NT2/D1 (cell line): ENCODE data around the gene GDF10.

Source experiments
- DNase-seq: peaks from one replicate; pipeline ENCODE4 v3.0.0-alpha.2; 2011; ENCODE audit warnings: low read depth, low spot score
- H3K27me3 ChIP-seq: 2 replicates; pipeline ENCODE4 v1.6.0; 2011; ENCODE audit warnings: mild to moderate bottlenecking; ENCODE audit not compliant: insufficient read length, insufficient read depth
- H3K36me3 ChIP-seq: 2 replicates; pipeline ENCODE4 v1.6.1; 2011; ENCODE audit warnings: mild to moderate bottlenecking, low read length, mixed read lengths; ENCODE audit not compliant: insufficient read depth, insufficient read length
- H3K4me1 ChIP-seq: 2 replicates; pipeline ENCODE4 v1.5.1; 2011; ENCODE audit not compliant: insufficient read depth, insufficient read length
- H3K4me3 ChIP-seq: 2 replicates; pipeline ENCODE4 v1.5.1; 2011; ENCODE audit warnings: low read depth; ENCODE audit not compliant: insufficient read length
- H3K9ac ChIP-seq: 2 replicates; pipeline ENCODE4 v1.6.0; 2011; ENCODE audit warnings: low read depth; ENCODE audit not compliant: insufficient read length
- H3K9me3 ChIP-seq: 2 replicates; pipeline ENCODE4 v1.5.1; 2011; ENCODE audit warnings: mild to moderate bottlenecking, low read length; ENCODE audit not compliant: insufficient read depth
- SUZ12 ChIP-seq: IDR thresholded peaks from 2 replicates; pipeline ENCODE4 v1.6.1; 2011; ENCODE audit not compliant: insufficient read length, insufficient read depth; ENCODE audit errors: extremely low read depth
- YY1 ChIP-seq: IDR thresholded peaks from 2 replicates; pipeline ENCODE4 v1.6.1; 2011; ENCODE audit not compliant: insufficient read length, insufficient read depth
- ZNF274 ChIP-seq: IDR thresholded peaks from 2 replicates; pipeline ENCODE4 v1.6.1; 2011; ENCODE audit warnings: mild to moderate bottlenecking, low read depth, low read length

GDF10 gene

GRCh38 chr10:47287805-47288204 lies 12.2 kb upstream of the GDF10 start:
- Histone ChIP-seq H3K4me1 (no peaks in the 10 kb centered on the region), H3K9ac (no peak overlapping the region), H3K27me3 (no peaks in the 10 kb centered on the region), H3K36me3 (no peaks in the 10 kb centered on the region), H3K4me3 (no peak overlapping the region), H3K9me3 (no peaks in the 10 kb centered on the region)
- TF ChIP-seq YY1, result no peak
- TF ChIP-seq ZNF274, result no peak
- no peak for TF ChIP-seq SUZ12
- DNase-seq, result no peak

GRCh38 chr10:47288236-47288635 lies 11.8 kb upstream of the GDF10 start:
- Histone ChIP-seq H3K36me3 (no peaks in the 10 kb centered on the region), H3K4me3 (no peak overlapping the region), H3K4me1 (no peaks in the 10 kb centered on the region), H3K9ac (no peak overlapping the region), H3K9me3 (no peaks in the 10 kb centered on the region), H3K27me3 (no peaks in the 10 kb centered on the region)
- TF ChIP-seq SUZ12 (no peak), YY1 (no peak), ZNF274 (no peak)
- DNase-seq, result no peak

GRCh38 chr10:47288916-47289495 lies 11.0 kb upstream of the GDF10 start:
- Histone ChIP-seq H3K4me1 (no peaks in the 10 kb centered on the region), H3K27me3 (no peaks in the 10 kb centered on the region), H3K9me3 (no peaks in the 10 kb centered on the region), H3K36me3 (no peaks in the 10 kb centered on the region), H3K9ac (no peak overlapping the region), H3K4me3 (no peak overlapping the region)
- TF ChIP-seq YY1, result no peak
- TF ChIP-seq ZNF274, result no peak
- TF ChIP-seq SUZ12, result no peak
- DNase-seq, result no peak

- no peaks in the 10 kb centered on the region for H3K27me3 ChIP-seq
- no peak for DNase-seq
- no peak overlapping the region for H3K9ac ChIP-seq
- no peak overlapping the region for H3K4me3 ChIP-seq
- TF ChIP-seq YY1 (no peak), ZNF274 (no peak), SUZ12 (no peak)
- no peaks in the 10 kb centered on the region for H3K36me3 ChIP-seq
- H3K4me1 ChIP-seq, result no peaks in the 10 kb centered on the region
- H3K9me3 ChIP-seq, result no peaks in the 10 kb centered on the region
Observed at GRCh38 chr10:47289921-47290320, 10.1 kb upstream of the GDF10 start.

- no peaks in the 10 kb centered on the region for H3K4me1 ChIP-seq
- no peak overlapping the region for H3K4me3 ChIP-seq
- no peak for DNase-seq
- no peak overlapping the region for H3K9ac ChIP-seq
- no peaks in the 10 kb centered on the region for H3K9me3 ChIP-seq
- TF ChIP-seq SUZ12 (no peak), ZNF274 (no peak)
- no peaks in the 10 kb centered on the region for H3K27me3 ChIP-seq
- H3K36me3 ChIP-seq, result no peaks in the 10 kb centered on the region
Observed at GRCh38 chr10:47290338-47290737, 9.7 kb upstream of the GDF10 start.

- no peaks in the 10 kb centered on the region for H3K36me3 ChIP-seq
- H3K4me1 ChIP-seq, result no peaks in the 10 kb centered on the region
- H3K27me3 ChIP-seq, result no peaks in the 10 kb centered on the region
- no peak overlapping the region for H3K9ac ChIP-seq
- H3K4me3 ChIP-seq, result no peak overlapping the region
- DNase-seq, result no peak
- no peaks in the 10 kb centered on the region for H3K9me3 ChIP-seq
- no peak for TF ChIP-seq YY1
- no peak for TF ChIP-seq SUZ12
- TF ChIP-seq ZNF274, result no peak
Observed at GRCh38 chr10:47291682-47292081, 8.3 kb upstream of the GDF10 start.

GRCh38 chr10:47294057-47294456 lies 5.9 kb upstream of the GDF10 start:
- DNase-seq, result no peak
- Histone ChIP-seq H3K27me3 (peaks cover 6% of the 10 kb centered on the region), H3K4me3 (no peak overlapping the region), H3K4me1 (peaks cover 2% of the 10 kb centered on the region), H3K9me3 (no peaks in the 10 kb centered on the region), H3K36me3 (no peaks in the 10 kb centered on the region), H3K9ac (no peak overlapping the region)
- TF ChIP-seq YY1, result no peak
- no peak for TF ChIP-seq SUZ12
- TF ChIP-seq ZNF274, result no peak

- TF ChIP-seq SUZ12 (no peak), YY1 (no peak), ZNF274 (no peak)
- H3K27me3 ChIP-seq, result peaks cover 10% of the 10 kb centered on the region
- no peaks in the 10 kb centered on the region for H3K9me3 ChIP-seq
- H3K4me1 ChIP-seq, result peaks cover 2% of the 10 kb centered on the region
- no peak overlapping the region for H3K9ac ChIP-seq
- no peak for DNase-seq
- H3K36me3 ChIP-seq, result no peaks in the 10 kb centered on the region
- H3K4me3 ChIP-seq, result no peak overlapping the region
Observed at GRCh38 chr10:47294501-47294900, 5.5 kb upstream of the GDF10 start.
